Lower leg skin (tissue), 4 donors: ENCODE measurements around the gene CENPU. TPM values are rescaled to one million over a fixed set of nuclear protein-coding genes. Genes with fewer than 3 reads are reported as not detected.

ENCODE experiments used
- DNase-seq, 2 donors: peaks; one replicate each; pipeline ENCODE4 v3.0.0-alpha.2; 2019; ENCODE audit warnings: low spot score in 2 of 2
- H3K4me3 ChIP-seq: fragments of 200-600 bp; sonication (generic); 2 replicates; pipeline ENCODE4 v1.5.1; 2017; ENCODE audit warnings: mild to moderate bottlenecking, low read depth; ENCODE audit not compliant: poor library complexity, severe bottlenecking
- CTCF ChIP-seq, 3 donors: fragments of 450-650 bp; IDR thresholded peaks; one replicate each; pipeline ENCODE4 v1.5.1; 2016; ENCODE audit warnings: antibody characterized with exemption in 3 of 3, mild to moderate bottlenecking in 3 of 3, moderate library complexity in 2 of 3
- POLR2A ChIP-seq, 2 donors: fragments of 450-650 bp; IDR thresholded peaks; one replicate each; pipeline ENCODE4 v1.6.1; 2016 to 2017; ENCODE audit warnings: antibody characterized with exemption in 2 of 2, mild to moderate bottlenecking in 1 of 2, moderate library complexity in 1 of 2
- WGBS, 2 donors: methylation state at CpG; one replicate each; pipeline ENCODE4 v1.1.5; 2018; 5-methylcytosine and 5-hydroxymethylcytosine counted together
- intact Hi-C: fragments of 100-400 bp; cut with DNase I; formaldehyde crosslinking; loops from one replicate; pipeline ENCODE4 v1.15.0; 2023; ENCODE audit warnings: low total_unique reads
- total RNA-seq, 4 donors: library from RNA; depleted of rRNA; stranded (reverse); fragments of >200 nt; gene quantifications; one replicate each; pipeline ENCODE4 v1.1.0, GENCODE V29; 2016

CENPU gene
- total RNA-seq, 4 donors from 2014 or later: 9.2 to 14.8 (median 12.3) TPM

- DNase-seq: no peak
- WGBS, 2 donors: 91 to 95% methylated on average over 5 of the region's 5 CpGs
- intact Hi-C loops: no loop called here
- H3K4me3 ChIP-seq: no peak overlapping the region
- TF ChIP-seq CTCF (IDR thresholded peaks at IDR 0.05) (no peak), POLR2A (IDR thresholded peaks at IDR 0.05) (no peak)
Measured at GRCh38 chr4:184693056-184693455, 40.8 kb downstream of the CENPU start.

- TF ChIP-seq POLR2A (IDR thresholded peaks at IDR 0.05): no peak
- TF ChIP-seq CTCF (IDR thresholded peaks at IDR 0.05): no peak
- intact Hi-C loops: no loop called here
- H3K4me3 ChIP-seq: no peak overlapping the region
- DNase-seq: no peak
- WGBS, 2 donors: 59 to 79% methylated on average over 5 of the region's 5 CpGs
Measured at GRCh38 chr4:184689681-184690080, 44.2 kb downstream of the CENPU start.

GRCh38 chr4:184688447-184688846 is 45.4 kb downstream of the CENPU start:
- WGBS, 2 donors: 38 to 44% methylated on average over 11 of the region's 11 CpGs
- TF ChIP-seq CTCF (IDR thresholded peaks at IDR 0.05) (no peak), POLR2A (IDR thresholded peaks at IDR 0.05) (no peak)
- DNase-seq: no peak
- intact Hi-C loops: no loop called here
- no peak overlapping the region for H3K4me3 ChIP-seq

- no peak for DNase-seq
- TF ChIP-seq POLR2A (IDR thresholded peaks at IDR 0.05): no peak
- TF ChIP-seq CTCF (IDR thresholded peaks at IDR 0.05): no peak
- WGBS, 2 donors: 22 to 36% methylated on average over 3 of the region's 3 CpGs
- intact Hi-C loops: no loop called here
- H3K4me3 ChIP-seq: no peak overlapping the region
Measured at GRCh38 chr4:184688005-184688404, 45.9 kb downstream of the CENPU start.

GRCh38 chr4:184684491-184685189 is 49.3 kb downstream of the CENPU start:
- TF ChIP-seq CTCF (IDR thresholded peaks at IDR 0.05): no peak
- no peak for TF ChIP-seq POLR2A (IDR thresholded peaks at IDR 0.05)
- intact Hi-C loops: no loop called here
- WGBS, 2 donors: 73% methylated on average over 5 of the region's 5 CpGs
- H3K4me3 ChIP-seq: no peak overlapping the region
- DNase-seq: peak in 1 of 2 donors; percentile 27

GRCh38 chr4:184681916-184682315 is 52.0 kb downstream of the CENPU start:
- no peak overlapping the region for H3K4me3 ChIP-seq
- no peak for TF ChIP-seq CTCF (IDR thresholded peaks at IDR 0.05)
- no peak for TF ChIP-seq POLR2A (IDR thresholded peaks at IDR 0.05)
- DNase-seq: no peak
- WGBS, 2 donors: 95% methylated on average over 1 of the region's 1 CpG
- intact Hi-C loops: no loop called here
